ENCODE measurements around the gene LMCD1.

The LMCD1 gene

GRCh38 chr3:8595252-8595651 is 93.6 kb downstream of the LMCD1 start:
- H3K4me3 ChIP-seq (ENCODE audit: low read length), result no peak overlapping the region
- TF ChIP-seq CTCF (conservative IDR thresholded peaks at IDR 0.05; ENCODE audit: low read depth, low read length), result no peak
- DNase-seq (ENCODE audit: low read depth), result no peak

GRCh38 chr3:8595695-8596115 is 94.1 kb downstream of the LMCD1 start:
- DNase-seq (ENCODE audit: low read depth), result no peak
- no peak for TF ChIP-seq CTCF (conservative IDR thresholded peaks at IDR 0.05; ENCODE audit: low read depth, low read length)
- H3K4me3 ChIP-seq (ENCODE audit: low read length), result no peak overlapping the region

- no peak overlapping the region for H3K4me3 ChIP-seq (ENCODE audit: low read length)
- no peak for TF ChIP-seq CTCF (conservative IDR thresholded peaks at IDR 0.05; ENCODE audit: low read depth, low read length)
- DNase-seq (ENCODE audit: low read depth), result no peak
Observed at GRCh38 chr3:8596321-8597218, 94.9 kb downstream of the LMCD1 start.

- no peak for TF ChIP-seq CTCF (conservative IDR thresholded peaks at IDR 0.05; ENCODE audit: low read depth, low read length)
- no peak for DNase-seq (ENCODE audit: low read depth)
Observed at GRCh38 chr3:8597219-8597853, 95.7 kb downstream of the LMCD1 start.

GRCh38 chr3:8599146-8599545 is 97.5 kb downstream of the LMCD1 start:
- no peak overlapping the region for H3K4me3 ChIP-seq (ENCODE audit: low read length)
- no peak for DNase-seq (ENCODE audit: low read depth)
- no peak for TF ChIP-seq CTCF (conservative IDR thresholded peaks at IDR 0.05; ENCODE audit: low read depth, low read length)

More at GRCh38 chr3:8597219-8597853, 95.7 kb downstream of the LMCD1 start:
- H3K4me3 ChIP-seq (ENCODE audit: low read length), result no peak overlapping the region

- no peak overlapping the region for H3K4me3 ChIP-seq (ENCODE audit: low read length)
- no peak for TF ChIP-seq CTCF (conservative IDR thresholded peaks at IDR 0.05; ENCODE audit: low read depth, low read length)
- DNase-seq (ENCODE audit: low read depth), result no peak
Observed at GRCh38 chr3:8600457-8600856, 98.8 kb downstream of the LMCD1 start.
